GM21381 (cell line): ENCODE results near the gene MKLN1.
"Not testable (repeated sequence)": the region's sequence is repeated elsewhere in the genome, so short reads cannot be mapped to it uniquely, and the experiment has no call there.

ENCODE experiments used
- ATAC-seq: cut with Tn5 transposase; IDR thresholded peaks from one replicate; pipeline ENCODE4 v1.9.1; 2021; ENCODE audit warnings: mild to moderate bottlenecking, moderate library complexity; ENCODE audit not compliant: unreplicated experiment

Gene MKLN1

GRCh38 chr7:131455546-131455945 is 127.9 kb downstream of the MKLN1 start:
- ATAC-seq: no peak

GRCh38 chr7:131456338-131456737 is 128.7 kb downstream of the MKLN1 start:
- no peak for ATAC-seq

- ATAC-seq: no peak
Observed at GRCh38 chr7:131459256-131459655, 131.6 kb downstream of the MKLN1 start.

GRCh38 chr7:131462059-131462458 is 134.4 kb downstream of the MKLN1 start:
- ATAC-seq: no peak

- ATAC-seq: not testable (repeated sequence)
Observed at GRCh38 chr7:131462715-131463114, 135.0 kb downstream of the MKLN1 start.

- no peak for ATAC-seq
Observed at GRCh38 chr7:131466735-131467365, 139.2 kb downstream of the MKLN1 start.

GRCh38 chr7:131467788-131468187 is 140.1 kb downstream of the MKLN1 start:
- ATAC-seq: no peak

- ATAC-seq: no peak
Observed at GRCh38 chr7:131471250-131472004, 143.8 kb downstream of the MKLN1 start.

- ATAC-seq: no peak
Observed at GRCh38 chr7:131476740-131477139, 149.1 kb downstream of the MKLN1 start.

GRCh38 chr7:131480384-131481315 is 153.0 kb downstream of the MKLN1 start:
- ATAC-seq: no peak

- no peak for ATAC-seq
Observed at GRCh38 chr7:131482800-131483199, 155.1 kb downstream of the MKLN1 start.

- ATAC-seq: no peak
Observed at GRCh38 chr7:131483586-131483985, 155.9 kb downstream of the MKLN1 start.

- no peak for ATAC-seq
Observed at GRCh38 chr7:131486346-131486745, 158.7 kb downstream of the MKLN1 start.

- no peak for ATAC-seq
Observed at GRCh38 chr7:131487217-131487616, 159.5 kb downstream of the MKLN1 start.

GRCh38 chr7:131488361-131488760 is 160.7 kb downstream of the MKLN1 start:
- ATAC-seq: no peak

GRCh38 chr7:131489196-131489595 is 161.5 kb downstream of the MKLN1 start:
- ATAC-seq: no peak

- ATAC-seq: no peak
Observed at GRCh38 chr7:131489881-131490280, 162.2 kb downstream of the MKLN1 start.

- no peak for ATAC-seq
Observed at GRCh38 chr7:131493081-131493480, 165.4 kb downstream of the MKLN1 start.

- ATAC-seq: no peak
Observed at GRCh38 chr7:131493581-131493980, 165.9 kb downstream of the MKLN1 start.

GRCh38 chr7:131494182-131494581 is 166.5 kb downstream of the MKLN1 start:
- no peak for ATAC-seq

GRCh38 chr7:131495669-131496498 is 168.2 kb downstream of the MKLN1 start:
- no peak for ATAC-seq
